IPS-20b (cell line): Measurements from ENCODE around the gene PRR14L.
"Not testable (repeated sequence)": the region's sequence is repeated elsewhere in the genome, so short reads cannot be mapped to it uniquely, and the experiment has no call there.

Experiments used
- H3K27ac ChIP-seq: one replicate; pipeline ENCODE4 v1.5.1; 2013; ENCODE audit warnings: low read length
- H3K27me3 ChIP-seq: 2 replicates; pipeline ENCODE4 v1.6.1; 2013; ENCODE audit warnings: mild to moderate bottlenecking, low read length, inconsistent platforms; ENCODE audit not compliant: insufficient read depth
- H3K36me3 ChIP-seq: 2 replicates; pipeline ENCODE4 v1.6.1; 2013; ENCODE audit warnings: low read depth, mild to moderate bottlenecking, inconsistent platforms, low read length, moderate library complexity; ENCODE audit not compliant: insufficient read depth
- H3K4me1 ChIP-seq: 2 replicates; pipeline ENCODE4 v1.6.1; 2013; ENCODE audit warnings: mild to moderate bottlenecking, control low read depth, inconsistent platforms, low read length, moderate library complexity; ENCODE audit not compliant: insufficient read depth
- H3K4me3 ChIP-seq: 2 replicates; pipeline ENCODE4 v1.5.1; 2013; ENCODE audit warnings: mild to moderate bottlenecking, low read length, inconsistent platforms
- H3K9ac ChIP-seq: 2 replicates; pipeline ENCODE4 v1.6.1; 2013; ENCODE audit warnings: low read depth, mild to moderate bottlenecking, inconsistent platforms, low read length, moderate library complexity
- H3K9me3 ChIP-seq: 2 replicates; pipeline ENCODE4 v1.6.1; 2013; ENCODE audit warnings: mild to moderate bottlenecking, low read depth, low read length, inconsistent platforms; ENCODE audit not compliant: insufficient read depth

The PRR14L gene

DNA sequence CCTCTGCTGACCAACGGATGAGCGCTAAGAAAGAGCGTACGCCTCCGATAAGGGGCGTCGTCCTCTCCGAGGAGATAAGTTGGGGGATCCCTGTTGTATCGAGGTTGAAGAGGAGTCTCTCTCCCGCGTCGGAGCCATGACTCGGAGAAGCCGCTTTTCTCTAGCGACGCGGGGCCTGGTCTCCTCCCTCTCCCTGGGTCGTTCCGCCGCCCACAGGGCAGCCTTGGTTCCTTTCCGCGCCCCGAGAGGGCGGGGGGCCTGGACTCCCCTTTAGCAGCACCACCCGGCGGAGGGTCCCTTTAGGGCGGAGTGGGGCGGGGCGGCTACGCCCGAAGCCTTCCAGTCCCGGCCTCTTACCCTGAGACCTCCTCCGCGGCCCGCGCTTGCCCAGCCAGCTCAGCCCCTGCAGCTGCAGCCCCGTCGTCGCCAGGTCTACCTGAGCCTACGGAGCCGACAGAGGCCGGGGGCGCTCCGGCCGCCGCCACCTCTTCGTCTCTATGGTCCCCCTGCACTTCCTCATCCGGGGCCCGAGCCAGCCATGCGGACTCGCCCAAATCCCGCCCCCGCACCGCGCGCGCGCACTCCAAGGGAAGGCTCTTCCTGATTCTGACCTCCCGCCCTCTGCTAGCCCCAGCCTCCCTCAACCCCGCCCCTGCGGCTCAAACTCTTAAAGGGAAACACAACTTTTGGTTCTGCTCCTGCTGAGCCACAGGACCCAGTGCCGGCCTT lies at the start of gene PRR14L:
TSS of gene PRR14L (minus strand) at position 497 of the 729 bp plus-strand sequence. CDS start 11,272 bp downstream, outside the sequence.
- Histone ChIP-seq H3K9me3 (no peaks in the 10 kb centered on the region), H3K4me1 (peaks cover 25% of the 10 kb centered on the region; the same call in 1 of the 2 replicates), H3K27me3 (no peaks in the 10 kb centered on the region)

GRCh38 chr22:31799358-31799757 lies 49.4 kb upstream of the PRR14L start:
- H3K36me3 ChIP-seq: peaks cover 47% of the 10 kb centered on the region
- not testable (repeated sequence) for H3K4me1 ChIP-seq, H3K9me3 ChIP-seq, H3K27ac ChIP-seq, H3K4me3 ChIP-seq, H3K27me3 ChIP-seq, H3K9ac ChIP-seq

More for the DNA sequence above, at the start of gene PRR14L:
- peak within 1 kb of the TSS; percentile 99 for H3K9ac ChIP-seq
- H3K4me3 ChIP-seq: peak within 1 kb of the TSS; percentile 93
- H3K36me3 ChIP-seq: peaks cover 10% of the 10 kb centered on the region; the same call in 1 of the 2 replicates
- H3K27ac ChIP-seq: peak within 1 kb of the TSS; percentile 83

GRCh38 chr22:31790240-31790639 lies 40.3 kb upstream of the PRR14L start:
- Histone ChIP-seq H3K27ac (no peak overlapping the region), H3K36me3 (peaks cover 12% of the 10 kb centered on the region), H3K4me1 (no peaks in the 10 kb centered on the region), H3K27me3 (no peaks in the 10 kb centered on the region), H3K4me3 (no peak overlapping the region), H3K9ac (no peak overlapping the region), H3K9me3 (no peaks in the 10 kb centered on the region)

- H3K4me1 ChIP-seq: no peaks in the 10 kb centered on the region
- H3K36me3 ChIP-seq: peaks cover 16% of the 10 kb centered on the region
- H3K27ac ChIP-seq: no peak overlapping the region
- no peaks in the 10 kb centered on the region for H3K9me3 ChIP-seq
- H3K9ac ChIP-seq: no peak overlapping the region
- no peak overlapping the region for H3K4me3 ChIP-seq
- no peaks in the 10 kb centered on the region for H3K27me3 ChIP-seq
Observed at GRCh38 chr22:31789803-31790202, 39.9 kb upstream of the PRR14L start.

DNA sequence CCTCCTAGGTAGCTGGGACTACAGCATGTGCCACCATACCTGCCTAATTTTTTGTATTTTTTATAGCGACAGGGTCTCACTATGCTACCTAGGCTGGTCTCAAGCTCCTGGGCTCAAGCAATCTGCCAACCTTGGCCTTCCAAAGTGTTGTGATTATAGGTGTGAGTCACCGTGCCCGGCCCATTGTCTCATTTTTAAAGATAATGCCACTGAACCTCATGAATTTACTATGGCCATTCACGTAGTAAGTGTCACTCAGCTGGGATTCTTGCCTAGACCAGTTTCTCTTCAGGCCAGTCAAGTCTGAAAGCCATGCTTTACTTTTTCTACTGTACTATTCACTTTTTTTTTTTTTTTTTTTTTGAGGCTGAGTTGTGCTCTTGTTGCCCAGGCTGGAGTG lies 26.3 kb upstream of the PRR14L start:
- no peaks in the 10 kb centered on the region for H3K9me3 ChIP-seq
- peaks cover 43% of the 10 kb centered on the region for H3K36me3 ChIP-seq
- no peak overlapping the region for H3K4me3 ChIP-seq
- no peak overlapping the region for H3K9ac ChIP-seq
- no peak overlapping the region for H3K27ac ChIP-seq
- H3K4me1 ChIP-seq: no peaks in the 10 kb centered on the region
- H3K27me3 ChIP-seq: no peaks in the 10 kb centered on the region

GRCh38 chr22:31773416-31773815 lies 23.5 kb upstream of the PRR14L start:
- H3K36me3 ChIP-seq: peaks cover 51% of the 10 kb centered on the region
- no peaks in the 10 kb centered on the region for H3K9me3 ChIP-seq
- no peak overlapping the region for H3K27ac ChIP-seq
- no peaks in the 10 kb centered on the region for H3K4me1 ChIP-seq
- H3K27me3 ChIP-seq: no peaks in the 10 kb centered on the region
- no peak overlapping the region for H3K9ac ChIP-seq
- no peak overlapping the region for H3K4me3 ChIP-seq

- Histone ChIP-seq H3K9ac (no peak overlapping the region), H3K9me3 (no peaks in the 10 kb centered on the region), H3K4me1 (no peaks in the 10 kb centered on the region), H3K4me3 (no peak overlapping the region), H3K27ac (no peak overlapping the region), H3K36me3 (peaks cover 65% of the 10 kb centered on the region), H3K27me3 (no peaks in the 10 kb centered on the region)
Observed at GRCh38 chr22:31768422-31769059, 18.6 kb upstream of the PRR14L start.

DNA sequence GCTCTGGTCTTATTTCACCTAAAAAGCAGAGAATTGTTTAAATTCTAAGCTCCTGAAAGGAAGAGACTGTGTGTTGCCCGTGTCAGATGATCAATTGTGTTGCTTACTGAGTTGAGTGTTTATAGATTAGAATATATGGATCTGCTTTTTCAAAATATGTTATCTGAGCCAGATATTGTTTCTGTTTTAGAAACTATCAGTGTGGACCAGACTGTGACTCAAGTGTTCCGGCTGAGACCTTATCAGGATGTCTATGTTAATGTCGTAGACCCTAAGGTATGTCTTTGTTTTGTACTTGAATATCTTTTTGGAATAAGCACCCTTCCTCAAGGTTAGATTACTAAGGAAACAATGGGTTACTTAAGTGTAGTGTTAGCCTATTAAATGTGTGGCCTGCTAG lies 14.9 kb upstream of the PRR14L start:
- Histone ChIP-seq H3K27me3 (no peaks in the 10 kb centered on the region), H3K9me3 (no peaks in the 10 kb centered on the region), H3K4me1 (no peaks in the 10 kb centered on the region), H3K9ac (no peak overlapping the region), H3K36me3 (peaks cover 56% of the 10 kb centered on the region), H3K4me3 (no peak overlapping the region), H3K27ac (no peak overlapping the region)

GRCh38 chr22:31758860-31759259 lies 8.9 kb upstream of the PRR14L start:
- not testable (repeated sequence) for H3K27ac ChIP-seq, H3K9me3 ChIP-seq, H3K4me3 ChIP-seq, H3K9ac ChIP-seq, H3K27me3 ChIP-seq, H3K4me1 ChIP-seq
- peaks cover 24% of the 10 kb centered on the region for H3K36me3 ChIP-seq

DNA sequence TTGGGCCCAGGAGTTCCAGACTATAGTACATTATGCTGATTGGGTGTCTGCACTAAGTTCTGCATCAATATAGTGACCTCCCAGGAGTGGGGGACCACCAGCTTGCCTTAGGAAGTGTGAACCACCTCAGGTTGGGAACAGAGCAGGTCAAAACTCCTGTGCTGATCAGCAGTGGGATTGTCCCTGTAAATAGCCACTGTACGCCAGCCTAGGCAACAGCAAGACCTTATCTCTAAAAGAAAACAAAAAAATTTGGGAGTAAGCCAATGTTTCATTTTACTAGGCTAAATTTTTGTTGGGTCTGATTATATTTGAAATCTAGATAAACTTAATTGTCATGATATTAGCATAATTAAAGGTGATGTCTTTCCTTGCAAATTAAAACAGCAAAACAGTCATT lies 7.3 kb upstream of the PRR14L start:
- H3K27ac ChIP-seq: no peak overlapping the region
- H3K36me3 ChIP-seq: peaks cover 24% of the 10 kb centered on the region
- H3K4me1 ChIP-seq: peaks cover 4% of the 10 kb centered on the region; the same call in 1 of the 2 replicates
- no peaks in the 10 kb centered on the region for H3K27me3 ChIP-seq
- H3K9ac ChIP-seq: no peak overlapping the region
- no peaks in the 10 kb centered on the region for H3K9me3 ChIP-seq
- no peak overlapping the region for H3K4me3 ChIP-seq

- H3K27me3 ChIP-seq: no peaks in the 10 kb centered on the region
- H3K9me3 ChIP-seq: no peaks in the 10 kb centered on the region
- peaks cover 9% of the 10 kb centered on the region; the same call in 1 of the 2 replicates for H3K4me1 ChIP-seq
- H3K4me3 ChIP-seq: peak overlapping the region; percentile 92
- peaks cover 11% of the 10 kb centered on the region for H3K36me3 ChIP-seq
- no peak overlapping the region for H3K27ac ChIP-seq
- H3K9ac ChIP-seq: peak overlapping the region; percentile 82; the same call in 1 of the 2 replicates
Observed at GRCh38 chr22:31754813-31755212, 4.9 kb upstream of the PRR14L start.
